ENCODE data around the gene ACYP2.

ACYP2 gene

GRCh38 chr2:54212456-54212855 lies 97.0 kb downstream of the ACYP2 start:
- DNase-seq (ENCODE audit: extremely low read depth in 1 of 2, low read depth in 1 of 2): no peak

- DNase-seq (ENCODE audit: extremely low read depth in 1 of 2, low read depth in 1 of 2): no peak
These were observed 97.7 kb downstream of the ACYP2 start for GRCh38 chr2:54213082-54213481.

GRCh38 chr2:54224997-54225396 lies 109.6 kb downstream of the ACYP2 start:
- DNase-seq (ENCODE audit: extremely low read depth in 1 of 2, low read depth in 1 of 2): no peak

- no peak for DNase-seq (ENCODE audit: extremely low read depth in 1 of 2, low read depth in 1 of 2)
These were observed 110.8 kb downstream of the ACYP2 start for GRCh38 chr2:54226260-54226659.

- no peak for DNase-seq (ENCODE audit: extremely low read depth in 1 of 2, low read depth in 1 of 2)
These were observed 112.4 kb downstream of the ACYP2 start for GRCh38 chr2:54227798-54228197.

GRCh38 chr2:54228945-54229344 lies 113.5 kb downstream of the ACYP2 start:
- no peak for DNase-seq (ENCODE audit: extremely low read depth in 1 of 2, low read depth in 1 of 2)

- no peak for DNase-seq (ENCODE audit: extremely low read depth in 1 of 2, low read depth in 1 of 2)
These were observed 118.6 kb downstream of the ACYP2 start for GRCh38 chr2:54233832-54234649.

- no peak for DNase-seq (ENCODE audit: extremely low read depth in 1 of 2, low read depth in 1 of 2)
These were observed 122.0 kb downstream of the ACYP2 start for GRCh38 chr2:54237428-54237827.

- DNase-seq (ENCODE audit: extremely low read depth in 1 of 2, low read depth in 1 of 2): no peak
These were observed 124.0 kb downstream of the ACYP2 start for GRCh38 chr2:54239427-54239826.

- no peak for DNase-seq (ENCODE audit: extremely low read depth in 1 of 2, low read depth in 1 of 2)
These were observed 125.4 kb downstream of the ACYP2 start for GRCh38 chr2:54240515-54241469.

- DNase-seq (ENCODE audit: extremely low read depth in 1 of 2, low read depth in 1 of 2): no peak
These were observed 131.7 kb downstream of the ACYP2 start for GRCh38 chr2:54247115-54247514.

- DNase-seq (ENCODE audit: extremely low read depth in 1 of 2, low read depth in 1 of 2): no peak
These were observed 134.2 kb downstream of the ACYP2 start for GRCh38 chr2:54249629-54250028.

GRCh38 chr2:54254180-54254579 lies 138.8 kb downstream of the ACYP2 start:
- DNase-seq (ENCODE audit: extremely low read depth in 1 of 2, low read depth in 1 of 2): no peak

- DNase-seq (ENCODE audit: extremely low read depth in 1 of 2, low read depth in 1 of 2): no peak
These were observed 140.0 kb downstream of the ACYP2 start for GRCh38 chr2:54255230-54256090.

- DNase-seq (ENCODE audit: extremely low read depth in 1 of 2, low read depth in 1 of 2): no peak
These were observed 140.8 kb downstream of the ACYP2 start, which contains the start of gene TSPYL6 for GRCh38 chr2:54256091-54256694. TSPYL6 (minus strand) TSS chr2:54256229; CDS start chr2:54256151, 78 bp downstream.

- no peak for DNase-seq (ENCODE audit: extremely low read depth in 1 of 2, low read depth in 1 of 2)
These were observed 142.8 kb downstream of the ACYP2 start for GRCh38 chr2:54258166-54258565.

GRCh38 chr2:54259413-54260240 lies 144.2 kb downstream of the ACYP2 start:
- DNase-seq (ENCODE audit: extremely low read depth in 1 of 2, low read depth in 1 of 2): no peak

- no peak for DNase-seq (ENCODE audit: extremely low read depth in 1 of 2, low read depth in 1 of 2)
These were observed 144.8 kb downstream of the ACYP2 start for GRCh38 chr2:54260241-54260595.

- no peak for DNase-seq (ENCODE audit: extremely low read depth in 1 of 2, low read depth in 1 of 2)
These were observed 146.1 kb downstream of the ACYP2 start for GRCh38 chr2:54261537-54261936.
